Astrocyte of the spinal cord (primary cell): ENCODE measurements around the gene PPP1R2.
"Not testable (repeated sequence)": the region's sequence is repeated elsewhere in the genome, so short reads cannot be mapped to it uniquely, and the experiment has no call there.

Experiments used
- DNase-seq: peaks from one replicate; pipeline ENCODE4 v3.0.0; 2011; ENCODE audit warnings: low read depth, low spot score
- H3K4me3 ChIP-seq: 2 replicates; pipeline ENCODE4 v1.5.1; 2011; ENCODE audit warnings: low read depth, mild to moderate bottlenecking, low read length, moderate library complexity
- CTCF ChIP-seq: IDR thresholded peaks from 2 replicates; pipeline ENCODE4 v1.5.1; 2012; ENCODE audit warnings: low read depth, mild to moderate bottlenecking, low read length, inconsistent platforms
- in situ Hi-C: cut with HindIII; loops from 2 replicates; pipeline ENCODE4 v1.10.0; 2017; ENCODE audit warnings: low sequenced_read_pairs

The PPP1R2 gene

GRCh38 chr3:195542698-195543499, at the start of gene PPP1R2:
TSS of gene PPP1R2 (minus strand) at chr3:195543325. CDS start at chr3:195543025, 300 bp downstream.
- DNase-seq, result peak; percentile 93
- H3K4me3 ChIP-seq, result peak within 1 kb of the TSS; percentile 87
- no peak for TF ChIP-seq CTCF
- in situ Hi-C loops, result no loop called here

- no peak overlapping the region for H3K4me3 ChIP-seq
- in situ Hi-C loops, result no loop called here
- no peak for DNase-seq
- TF ChIP-seq CTCF, result no peak
Measured at GRCh38 chr3:195591852-195592251, 48.7 kb upstream of the PPP1R2 start.

GRCh38 chr3:195591220-195591619, 48.1 kb upstream of the PPP1R2 start:
- DNase-seq, result no peak
- H3K4me3 ChIP-seq, result no peak overlapping the region
- in situ Hi-C loops, result no loop called here
- TF ChIP-seq CTCF, result no peak

GRCh38 chr3:195590381-195590780, 47.3 kb upstream of the PPP1R2 start:
- DNase-seq, in situ Hi-C loops: not testable (repeated sequence)

GRCh38 chr3:195589796-195590195, 46.7 kb upstream of the PPP1R2 start:
- in situ Hi-C loops, DNase-seq, H3K4me3 ChIP-seq: not testable (repeated sequence)

More at GRCh38 chr3:195590381-195590780, 47.3 kb upstream of the PPP1R2 start:
- not testable (repeated sequence) for H3K4me3 ChIP-seq

- no peak overlapping the region for H3K4me3 ChIP-seq
- TF ChIP-seq CTCF, result no peak
- DNase-seq, result no peak
- in situ Hi-C loops, result no loop called here
Measured at GRCh38 chr3:195587824-195588223, 44.7 kb upstream of the PPP1R2 start.

- no peak for DNase-seq
- no peak for TF ChIP-seq CTCF
- in situ Hi-C loops, result no loop called here
- no peak overlapping the region for H3K4me3 ChIP-seq
Measured at GRCh38 chr3:195587406-195587805, 44.3 kb upstream of the PPP1R2 start.
